Islet of Langerhans (tissue), 1 donor: Measurements from ENCODE around the gene GPR157.

Experiments used
- FAIRE-seq: peaks from one replicate; lab custom pipeline; 2011; peaks lifted over from hg19 to GRCh38; lab: Jason Lieb, UNC

The GPR157 gene

DNA sequence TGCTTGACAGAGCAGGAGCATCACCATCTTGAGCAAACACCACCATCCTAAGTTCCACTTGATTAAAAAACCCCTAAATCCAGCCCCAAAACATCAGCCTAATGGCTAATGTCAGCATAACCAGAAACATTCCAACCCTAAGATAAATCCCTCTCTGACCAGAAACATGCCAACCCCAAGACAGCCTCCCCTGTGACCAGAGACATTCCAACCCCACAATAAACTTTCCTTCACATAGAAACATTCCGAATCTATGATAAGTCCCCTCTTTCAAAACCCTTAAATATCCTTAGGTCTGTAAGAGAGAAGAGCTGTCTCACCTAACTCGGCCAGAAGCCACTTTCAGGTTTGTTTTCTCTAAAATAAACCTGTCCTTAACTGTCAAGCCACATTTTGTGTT, 42.1 kb downstream of the GPR157 start:
- no peak for FAIRE-seq

DNA sequence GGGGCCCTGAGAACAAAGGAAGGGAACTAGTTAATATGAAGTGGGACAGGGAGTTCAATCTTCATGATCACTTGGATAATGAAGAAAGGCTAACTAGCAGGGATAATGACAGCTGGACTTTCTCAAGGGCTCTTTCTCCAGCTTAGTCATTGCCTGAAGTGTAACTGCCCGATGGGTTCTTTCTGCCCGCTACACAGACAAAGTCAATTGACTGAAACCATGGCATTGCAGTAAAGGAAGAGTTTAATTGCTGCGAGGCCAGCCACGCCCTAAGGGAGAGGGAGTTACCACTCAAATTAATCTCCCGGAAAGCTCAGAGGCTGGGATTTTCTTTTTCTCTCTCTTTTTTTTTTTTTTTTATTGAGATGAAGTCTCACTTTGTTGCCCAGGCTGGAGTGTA, 42.9 kb downstream of the GPR157 start:
- FAIRE-seq = no peak

DNA sequence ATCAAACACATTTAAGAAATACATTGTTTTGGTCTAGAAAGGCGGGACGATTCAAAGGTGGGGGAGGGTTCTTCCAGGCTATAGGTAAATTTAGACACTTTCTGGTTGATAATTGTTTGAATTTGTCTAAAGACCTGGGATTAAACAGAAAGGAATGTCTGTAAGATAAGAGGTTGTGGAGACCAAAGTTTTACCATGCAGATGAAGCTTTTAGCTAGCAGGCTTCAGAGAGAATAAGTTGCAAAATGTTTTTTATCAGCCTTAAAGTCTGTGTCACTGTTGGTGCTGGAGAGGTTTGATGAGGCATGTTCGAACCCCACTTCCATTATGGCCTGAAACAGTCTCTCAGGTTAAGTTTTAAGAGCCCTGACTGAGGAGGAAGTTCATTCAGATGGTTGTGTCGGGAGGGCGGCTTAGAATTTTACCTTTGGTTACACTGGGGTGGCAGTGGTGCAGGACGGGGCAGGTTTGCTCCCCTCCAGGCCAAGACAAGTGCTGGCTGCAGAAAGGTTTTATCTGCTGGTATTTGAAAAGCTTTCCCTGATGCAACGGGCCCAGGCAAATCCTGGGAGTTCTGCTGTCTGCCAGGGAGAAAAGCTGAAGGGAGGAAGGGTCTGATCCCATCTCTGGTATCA, 43.5 kb downstream of the GPR157 start:
- FAIRE-seq = no peak

GRCh38 chr1:9084906-9085305, 44.0 kb downstream of the GPR157 start:
- FAIRE-seq = no peak

- no peak for FAIRE-seq
Measured at GRCh38 chr1:9081473-9081872, 47.4 kb downstream of the GPR157 start.

- FAIRE-seq = no peak
Measured at GRCh38 chr1:9080705-9081291, 48.1 kb downstream of the GPR157 start.

DNA sequence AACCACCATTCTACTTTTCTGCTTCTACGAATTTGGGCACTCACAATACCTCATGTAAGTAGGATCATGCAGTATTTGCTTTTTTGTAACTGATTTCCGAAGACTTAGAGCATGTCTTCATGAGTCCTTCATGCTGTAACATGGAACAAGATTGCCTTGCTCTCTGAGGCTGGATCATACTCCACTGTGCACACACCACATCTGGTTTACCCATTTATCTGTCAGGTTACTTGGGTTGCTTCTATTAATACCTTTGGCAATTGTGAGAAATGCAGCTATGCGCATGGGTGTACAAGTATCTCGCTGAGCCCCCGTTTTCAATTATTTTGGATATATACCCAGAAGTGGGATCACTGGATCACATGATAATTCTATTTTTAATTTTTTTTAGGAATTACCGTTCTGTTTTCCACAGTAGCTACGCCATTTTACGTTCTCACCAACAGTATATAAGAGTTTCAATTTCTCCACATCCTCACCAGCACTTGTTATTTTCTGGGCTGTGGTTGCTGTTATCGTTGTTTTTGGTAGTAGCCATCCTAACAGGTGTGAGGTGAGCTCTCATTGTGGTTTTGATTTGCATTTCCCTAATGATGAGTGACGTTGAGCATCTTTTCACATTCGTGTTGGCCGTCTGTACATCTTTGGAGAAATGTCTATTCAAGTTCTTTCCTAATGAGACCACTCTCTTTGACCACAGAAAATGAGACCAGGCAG, 48.8 kb downstream of the GPR157 start:
- no peak for FAIRE-seq

GRCh38 chr1:9078752-9079500, 50.0 kb downstream of the GPR157 start:
- FAIRE-seq = no peak

- FAIRE-seq = no peak
Measured at GRCh38 chr1:9078015-9078751, 50.7 kb downstream of the GPR157 start.

DNA sequence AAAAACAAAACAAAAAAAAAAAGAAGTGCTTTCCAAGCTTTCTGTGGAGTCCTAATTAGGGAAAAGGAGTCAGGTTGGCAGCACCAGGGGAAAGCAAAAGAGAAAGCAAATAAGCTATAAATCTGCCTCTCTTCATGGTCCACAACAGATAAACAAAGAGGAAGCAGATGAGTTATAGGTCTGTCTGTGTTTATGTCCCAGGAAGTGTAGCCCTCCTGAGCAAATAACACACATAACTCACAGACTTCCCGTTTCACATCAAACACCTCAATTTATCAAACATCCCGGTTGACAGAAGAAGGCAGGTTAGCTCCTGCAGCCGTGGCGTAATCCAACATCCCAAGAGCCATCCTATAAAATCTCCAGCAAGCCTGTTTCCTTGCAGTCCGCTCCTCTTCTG, 53.9 kb downstream of the GPR157 start:
- no peak for FAIRE-seq

GRCh38 chr1:9073143-9073542, 55.8 kb downstream of the GPR157 start:
- FAIRE-seq = no peak

GRCh38 chr1:9071554-9072235, 57.2 kb downstream of the GPR157 start:
- no peak for FAIRE-seq

GRCh38 chr1:9070486-9070885, 58.4 kb downstream of the GPR157 start:
- no peak for FAIRE-seq

DNA sequence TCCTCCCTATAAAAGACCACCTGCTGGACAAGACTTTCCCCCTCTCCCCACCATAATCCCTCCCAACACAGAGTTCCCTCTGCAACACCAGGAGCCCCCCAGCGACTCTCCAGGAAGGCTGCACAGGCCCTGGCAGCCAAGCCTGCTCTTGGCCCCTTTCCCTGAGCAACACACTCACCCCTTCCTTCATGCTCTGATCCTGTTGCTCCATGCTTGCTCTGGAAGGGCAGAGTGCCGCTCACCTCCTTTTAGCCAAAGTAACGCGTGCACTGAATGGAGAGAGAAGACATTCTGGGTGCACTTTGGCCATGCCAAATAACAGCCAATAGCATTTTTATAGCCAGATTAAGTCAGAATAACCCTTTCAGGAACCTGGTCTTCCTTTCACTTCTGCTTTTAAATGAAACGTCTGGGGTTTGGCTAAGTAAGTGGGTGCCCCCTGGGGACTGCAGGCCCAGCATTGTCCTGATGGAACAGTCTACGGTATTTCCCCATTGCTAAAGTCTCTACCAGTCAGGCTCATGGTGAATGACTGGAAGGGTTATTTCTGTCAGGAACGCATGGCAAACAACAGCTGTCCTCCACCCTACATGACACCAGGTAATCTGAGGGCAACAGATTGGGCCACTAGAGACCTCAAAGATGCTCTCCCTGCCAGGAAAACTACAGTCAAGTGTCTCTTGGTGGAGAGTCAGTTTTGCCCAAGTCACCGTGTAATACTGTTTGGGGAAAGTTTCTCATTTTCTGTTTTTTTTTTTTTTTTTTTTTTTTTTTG, 59.4 kb downstream of the GPR157 start, which contains the start of gene SLC2A5:
Gene SLC2A5, minus strand, starts transcription at position 310 of the 775 bp plus-strand sequence. Its CDS starts 99 bp downstream, at position 211.
- FAIRE-seq = no peak

DNA sequence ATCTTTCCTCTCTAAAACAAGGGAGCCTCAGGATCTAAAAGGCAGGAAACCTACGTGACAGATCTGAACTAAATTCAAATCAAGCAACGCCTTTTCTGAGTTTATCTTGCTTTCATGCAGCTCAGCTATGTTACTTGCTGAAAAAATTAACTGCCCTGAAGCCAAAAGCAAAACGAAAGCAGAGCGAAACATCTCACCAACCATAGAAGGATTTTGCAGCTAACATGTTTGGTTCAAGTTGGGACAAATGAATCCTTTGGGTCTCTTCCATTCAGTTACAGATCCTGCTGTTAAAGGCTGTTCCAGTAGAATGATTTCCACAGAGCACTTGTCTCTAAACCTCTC, 59.9 kb downstream of the GPR157 start:
- FAIRE-seq = no peak

DNA sequence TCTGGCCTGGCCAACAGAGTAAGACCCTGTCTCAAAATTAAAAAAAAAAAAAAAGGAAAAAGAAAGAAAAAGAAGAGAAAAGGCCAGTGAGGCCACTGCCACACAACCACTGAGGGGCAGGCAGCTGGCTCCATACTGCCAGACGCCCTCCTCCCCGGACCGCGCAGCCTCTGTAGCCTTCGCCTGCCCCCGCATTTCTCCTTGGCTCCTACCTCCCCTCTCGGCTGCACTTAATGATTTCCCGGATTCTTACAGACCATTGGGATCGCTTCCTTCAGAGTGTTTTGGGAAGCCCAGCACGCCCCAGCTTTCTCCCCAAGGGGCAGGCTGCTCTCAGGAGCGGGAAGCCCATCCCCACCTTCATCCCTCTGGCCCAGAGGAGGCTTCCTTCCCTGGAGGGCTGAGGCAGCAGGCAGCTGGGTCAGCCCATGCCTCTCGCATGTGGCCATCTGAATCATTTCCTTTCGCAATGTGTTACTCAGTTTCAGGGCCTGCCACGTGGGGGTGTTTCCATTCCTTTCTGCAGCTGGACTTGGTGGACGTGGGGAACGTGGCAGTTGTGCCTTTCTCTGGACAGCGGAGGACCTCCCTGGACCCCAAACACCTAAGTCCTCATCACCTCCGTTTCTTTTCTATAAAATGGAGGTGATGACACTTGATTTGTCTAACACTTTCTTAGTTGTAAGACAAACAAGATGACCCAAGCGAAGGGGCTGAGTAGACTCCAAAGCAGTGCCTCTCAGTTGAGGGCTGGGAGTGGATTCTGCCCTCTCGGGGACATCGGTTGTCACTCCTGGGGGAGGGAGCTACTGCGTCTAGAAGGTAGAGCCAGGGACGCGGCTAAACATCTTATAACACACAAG, 61.7 kb downstream of the GPR157 start:
- no peak for FAIRE-seq

DNA sequence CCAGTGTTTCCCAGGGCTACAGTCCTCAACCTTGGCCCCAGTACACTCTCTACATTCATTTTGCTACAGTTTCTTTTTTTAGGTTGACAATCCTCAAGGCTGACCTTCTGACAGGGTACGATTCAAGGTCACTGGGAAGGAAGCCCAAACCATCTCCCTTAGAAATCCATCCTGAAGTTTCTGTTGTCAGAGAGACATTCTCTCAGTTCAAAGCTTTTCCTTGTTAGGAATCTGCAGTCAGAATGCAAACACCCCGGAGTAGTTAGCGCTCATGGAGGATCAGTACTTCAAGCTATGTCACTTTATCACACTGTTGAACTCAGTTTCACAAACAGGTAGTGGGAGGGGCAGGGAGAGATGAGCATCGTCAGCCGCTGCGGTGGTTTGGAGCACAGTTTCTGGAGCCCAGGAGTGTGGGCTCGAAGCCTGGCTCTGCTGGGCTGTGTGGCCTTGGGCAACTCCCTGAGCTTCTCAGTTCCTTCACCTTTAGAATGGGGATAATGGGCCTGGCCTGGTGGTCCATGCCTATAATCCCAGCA, 63.6 kb downstream of the GPR157 start:
- FAIRE-seq = no peak

DNA sequence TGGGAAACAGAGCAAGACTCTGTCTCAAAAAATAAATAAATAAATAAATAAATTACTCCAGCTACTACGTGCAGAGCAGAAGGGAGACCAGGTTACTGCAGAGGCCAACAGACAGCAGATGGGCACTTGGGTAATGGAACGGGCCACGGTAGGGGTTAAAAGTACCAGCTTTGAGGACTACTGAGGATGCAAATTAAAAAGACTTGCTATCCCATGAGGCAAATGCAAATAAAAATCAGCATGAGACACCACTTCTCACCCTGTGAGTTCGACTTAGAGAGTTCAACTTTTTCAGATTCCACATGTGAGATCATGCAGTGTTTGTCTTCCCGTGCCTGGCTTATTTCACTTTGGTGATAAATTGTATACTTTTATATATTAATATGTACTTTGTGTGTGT, 66.1 kb downstream of the GPR157 start:
- no peak for FAIRE-seq

- FAIRE-seq = no peak
Measured at GRCh38 chr1:9062021-9062471, 66.9 kb downstream of the GPR157 start.
